ENCODE data around the gene KIF12. TPM values are rescaled to one million over a fixed set of nuclear protein-coding genes. Genes with fewer than 3 reads are reported as not detected.
"Not testable (repeated sequence)": the region's sequence is repeated elsewhere in the genome, so short reads cannot be mapped to it uniquely, and the experiment has no call there.

Gene KIF12
- total RNA-seq, 1 experiment from 2014 or later = 0.13 TPM

- Histone ChIP-seq H3K4me1 (replicated peaks) (no peaks in the 10 kb centered on the region), H3K9me3 (replicated peaks) (no peaks in the 10 kb centered on the region), H3K27me3 (replicated peaks) (no peaks in the 10 kb centered on the region), H3K4me3 (no peak overlapping the region), H3K36me3 (no peaks in the 10 kb centered on the region), H3K27ac (no peak overlapping the region)
- no peak for DNase-seq (ENCODE audit: low read depth in 1 of 2, low spot score in 2 of 2)
Observed at GRCh38 chr9:114130141-114130540, 31.0 kb upstream of the KIF12 start.

GRCh38 chr9:114128759-114129158, 29.7 kb upstream of the KIF12 start:
- H3K27me3 ChIP-seq (replicated peaks); H3K36me3 ChIP-seq; DNase-seq (ENCODE audit: low read depth in 1 of 2, low spot score in 2 of 2); H3K27ac ChIP-seq; H3K4me3 ChIP-seq; H3K4me1 ChIP-seq (replicated peaks); H3K9me3 ChIP-seq (replicated peaks): not testable (repeated sequence)

- no peak overlapping the region for H3K4me3 ChIP-seq
- no peak overlapping the region for H3K27ac ChIP-seq
- H3K27me3 ChIP-seq (replicated peaks) = no peaks in the 10 kb centered on the region
- H3K4me1 ChIP-seq (replicated peaks) = no peaks in the 10 kb centered on the region
- no peaks in the 10 kb centered on the region for H3K36me3 ChIP-seq
- no peak for DNase-seq (ENCODE audit: low read depth in 1 of 2, low spot score in 2 of 2)
- no peaks in the 10 kb centered on the region for H3K9me3 ChIP-seq (replicated peaks)
Observed at GRCh38 chr9:114126247-114127060, 27.4 kb upstream of the KIF12 start.

GRCh38 chr9:114125476-114126013, 26.5 kb upstream of the KIF12 start:
- Histone ChIP-seq H3K4me1 (replicated peaks) (no peaks in the 10 kb centered on the region), H3K9me3 (replicated peaks) (no peaks in the 10 kb centered on the region), H3K27ac (no peak overlapping the region), H3K36me3 (no peaks in the 10 kb centered on the region), H3K27me3 (replicated peaks) (no peaks in the 10 kb centered on the region), H3K4me3 (no peak overlapping the region)
- no peak for DNase-seq (ENCODE audit: low read depth in 1 of 2, low spot score in 2 of 2)

- no peaks in the 10 kb centered on the region for H3K9me3 ChIP-seq (replicated peaks)
- no peak for DNase-seq (ENCODE audit: low read depth in 1 of 2, low spot score in 2 of 2)
Observed at GRCh38 chr9:114124666-114125475, 25.8 kb upstream of the KIF12 start.

GRCh38 chr9:114124138-114124537, 25.0 kb upstream of the KIF12 start:
- no peaks in the 10 kb centered on the region for H3K4me1 ChIP-seq (replicated peaks)
- H3K9me3 ChIP-seq (replicated peaks) = no peaks in the 10 kb centered on the region
- no peak overlapping the region for H3K4me3 ChIP-seq
- no peaks in the 10 kb centered on the region for H3K36me3 ChIP-seq
- no peaks in the 10 kb centered on the region; the same call in 1 of the 2 replicates for H3K27me3 ChIP-seq (replicated peaks)
- H3K27ac ChIP-seq = no peak overlapping the region
- no peak for DNase-seq (ENCODE audit: low read depth in 1 of 2, low spot score in 2 of 2)

More at GRCh38 chr9:114124666-114125475, 25.8 kb upstream of the KIF12 start:
- Histone ChIP-seq H3K36me3 (no peaks in the 10 kb centered on the region), H3K27ac (no peak overlapping the region), H3K4me1 (replicated peaks) (no peaks in the 10 kb centered on the region), H3K4me3 (no peak overlapping the region), H3K27me3 (replicated peaks) (no peaks in the 10 kb centered on the region)

- H3K9me3 ChIP-seq (replicated peaks) = no peaks in the 10 kb centered on the region
- H3K4me1 ChIP-seq (replicated peaks) = no peaks in the 10 kb centered on the region
- H3K27ac ChIP-seq = no peak overlapping the region
- no peak for DNase-seq (ENCODE audit: low read depth in 1 of 2, low spot score in 2 of 2)
- H3K4me3 ChIP-seq = no peak overlapping the region
- no peaks in the 10 kb centered on the region; the same call in 1 of the 2 replicates for H3K27me3 ChIP-seq (replicated peaks)
- no peaks in the 10 kb centered on the region for H3K36me3 ChIP-seq
Observed at GRCh38 chr9:114123031-114123977, 24.2 kb upstream of the KIF12 start.

GRCh38 chr9:114122136-114123027, 23.3 kb upstream of the KIF12 start:
- no peaks in the 10 kb centered on the region for H3K4me1 ChIP-seq (replicated peaks)
- DNase-seq (ENCODE audit: low read depth in 1 of 2, low spot score in 2 of 2) = no peak
- peaks cover 6% of the 10 kb centered on the region for H3K27me3 ChIP-seq (replicated peaks)
- no peak overlapping the region for H3K27ac ChIP-seq
- H3K4me3 ChIP-seq = no peak overlapping the region
- H3K9me3 ChIP-seq (replicated peaks) = no peaks in the 10 kb centered on the region
- no peaks in the 10 kb centered on the region for H3K36me3 ChIP-seq

GRCh38 chr9:114121227-114122135, 22.4 kb upstream of the KIF12 start:
- Histone ChIP-seq H3K36me3 (no peaks in the 10 kb centered on the region), H3K27ac (no peak overlapping the region), H3K27me3 (replicated peaks) (peaks cover 6% of the 10 kb centered on the region), H3K4me1 (replicated peaks) (no peaks in the 10 kb centered on the region), H3K9me3 (replicated peaks) (no peaks in the 10 kb centered on the region), H3K4me3 (no peak overlapping the region)
- no peak for DNase-seq (ENCODE audit: low read depth in 1 of 2, low spot score in 2 of 2)

- Histone ChIP-seq H3K4me3 (no peak overlapping the region), H3K36me3 (no peaks in the 10 kb centered on the region), H3K27ac (no peak overlapping the region), H3K4me1 (replicated peaks) (no peaks in the 10 kb centered on the region), H3K27me3 (replicated peaks) (peaks cover 6% of the 10 kb centered on the region), H3K9me3 (replicated peaks) (no peaks in the 10 kb centered on the region)
- DNase-seq (ENCODE audit: low read depth in 1 of 2, low spot score in 2 of 2) = no peak
Observed at GRCh38 chr9:114120192-114121014, 21.3 kb upstream of the KIF12 start.
